Activated CD4-positive, CD25-positive, alpha-beta regulatory T cell (primary cell): ENCODE measurements around the gene LMOD1.
"Not testable (repeated sequence)": the region's sequence is repeated elsewhere in the genome, so short reads cannot be mapped to it uniquely, and the experiment has no call there.

Experiments
- DNase-seq, 4 experiments: peaks; one replicate each; lab custom pipeline; 2025; lab: John Stamatoyannopoulos, UW

The LMOD1 gene

DNA sequence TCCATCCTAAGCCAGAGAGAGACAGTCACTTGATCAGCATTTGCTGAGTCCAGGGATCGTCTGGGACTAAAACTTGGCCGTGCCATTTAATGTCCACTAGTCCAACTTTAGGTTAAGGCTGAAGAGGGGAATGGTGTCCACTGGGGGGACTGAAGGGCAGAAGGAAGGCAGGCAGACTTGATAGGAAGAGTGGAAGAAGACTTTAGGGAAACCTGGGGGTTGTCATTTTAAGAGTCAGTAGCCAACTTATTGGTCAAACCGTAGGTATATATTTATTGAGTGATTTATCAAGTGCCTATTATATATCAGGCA lies 1.3 kb upstream of the LMOD1 start:
- DNase-seq, result no peak

DNA sequence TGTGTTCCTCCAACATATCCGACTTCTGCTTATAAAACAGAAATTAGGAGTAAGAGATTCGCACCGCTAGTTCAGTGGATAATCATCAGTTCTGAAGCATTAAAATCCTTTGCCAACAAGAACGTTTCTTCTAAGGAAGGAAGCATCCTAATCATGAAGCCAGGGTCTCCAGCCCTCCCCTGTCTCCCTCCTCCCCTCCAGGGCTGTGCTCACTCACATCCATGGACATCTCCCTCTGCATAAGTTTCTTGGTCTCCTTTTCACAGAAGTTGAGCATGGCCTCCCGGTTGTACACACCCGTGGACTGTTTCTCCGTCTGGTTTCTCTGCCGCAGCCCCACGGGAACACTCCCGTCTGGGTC lies 505 bp downstream of the LMOD1 start:
- DNase-seq, result no peak

DNA sequence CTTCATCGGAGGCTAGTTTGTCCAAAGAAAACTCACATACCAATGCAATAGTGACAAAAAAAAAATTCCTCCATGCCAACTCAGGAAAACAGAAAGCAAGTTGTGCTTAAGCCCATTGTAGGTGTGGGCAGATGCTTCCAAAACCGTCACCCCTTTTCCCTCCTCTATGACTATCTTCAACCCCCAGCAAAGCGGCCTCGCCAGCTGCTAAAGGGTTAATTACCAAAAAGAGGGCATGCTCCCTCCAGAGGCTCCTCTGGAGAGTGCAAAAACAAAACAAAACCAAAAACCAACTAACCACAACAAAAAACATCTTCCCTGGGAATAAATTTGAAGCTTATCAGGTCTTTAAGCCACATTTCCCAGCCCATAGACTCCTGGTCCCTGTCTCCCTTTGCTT lies 1.2 kb downstream of the LMOD1 start:
- no peak for DNase-seq

DNA sequence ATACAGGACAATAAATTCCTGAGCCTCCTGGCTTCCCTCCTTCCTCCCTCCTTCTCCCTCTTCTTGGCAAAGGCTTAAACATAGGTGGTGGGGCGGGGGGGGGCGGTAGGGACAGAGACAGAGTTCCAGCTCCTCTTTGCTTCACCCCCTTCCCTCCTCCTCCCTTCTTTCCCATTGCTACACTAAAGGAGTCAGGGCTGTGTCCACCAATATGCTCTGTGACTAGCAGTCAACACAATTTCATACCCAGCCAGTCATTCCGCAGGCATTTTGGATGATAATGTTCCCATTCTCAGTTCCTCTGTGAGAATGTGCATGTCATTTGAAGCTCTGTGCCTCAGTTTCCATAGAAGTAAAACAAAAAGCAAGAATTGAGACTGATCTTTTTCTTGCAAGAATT lies 1.7 kb downstream of the LMOD1 start:
- DNase-seq, result no peak

DNA sequence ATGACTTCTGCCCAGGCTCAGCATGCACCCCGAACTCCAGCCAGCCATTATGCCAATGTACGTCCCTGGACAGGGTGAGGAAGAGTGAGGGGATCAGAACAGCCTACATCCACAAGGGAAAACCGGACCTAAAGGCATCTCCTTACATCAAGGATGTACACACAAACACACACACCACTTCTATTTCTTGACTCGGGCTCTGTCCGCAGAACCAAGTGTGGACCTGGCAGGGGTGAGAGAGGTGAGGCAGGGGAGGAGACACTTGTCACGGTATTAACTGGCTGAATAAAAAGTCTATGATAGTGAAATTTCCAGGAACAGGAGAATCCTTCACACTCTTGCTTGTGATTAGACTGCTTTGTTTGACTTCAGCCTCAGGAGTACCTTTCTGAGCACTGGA lies 2.3 kb downstream of the LMOD1 start:
- no peak for DNase-seq

DNA sequence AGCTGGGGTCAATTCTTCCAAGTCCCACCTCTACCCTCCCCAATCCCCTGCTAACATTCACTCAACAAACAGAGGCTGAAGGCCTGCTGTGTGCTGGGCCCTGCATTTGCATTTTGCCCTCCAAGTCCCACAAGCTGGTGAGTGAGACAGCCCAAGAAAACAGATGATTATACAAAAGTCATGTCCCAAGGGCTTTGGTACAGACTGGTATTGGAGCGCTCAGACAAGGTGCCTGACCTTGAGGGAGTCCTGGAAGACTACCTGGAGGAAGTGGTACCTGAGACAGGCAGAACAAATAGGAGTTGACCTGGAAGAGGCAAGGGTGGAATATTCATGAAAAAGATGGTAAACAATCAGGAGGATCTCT lies 4.2 kb downstream of the LMOD1 start:
- DNase-seq, result no peak

DNA sequence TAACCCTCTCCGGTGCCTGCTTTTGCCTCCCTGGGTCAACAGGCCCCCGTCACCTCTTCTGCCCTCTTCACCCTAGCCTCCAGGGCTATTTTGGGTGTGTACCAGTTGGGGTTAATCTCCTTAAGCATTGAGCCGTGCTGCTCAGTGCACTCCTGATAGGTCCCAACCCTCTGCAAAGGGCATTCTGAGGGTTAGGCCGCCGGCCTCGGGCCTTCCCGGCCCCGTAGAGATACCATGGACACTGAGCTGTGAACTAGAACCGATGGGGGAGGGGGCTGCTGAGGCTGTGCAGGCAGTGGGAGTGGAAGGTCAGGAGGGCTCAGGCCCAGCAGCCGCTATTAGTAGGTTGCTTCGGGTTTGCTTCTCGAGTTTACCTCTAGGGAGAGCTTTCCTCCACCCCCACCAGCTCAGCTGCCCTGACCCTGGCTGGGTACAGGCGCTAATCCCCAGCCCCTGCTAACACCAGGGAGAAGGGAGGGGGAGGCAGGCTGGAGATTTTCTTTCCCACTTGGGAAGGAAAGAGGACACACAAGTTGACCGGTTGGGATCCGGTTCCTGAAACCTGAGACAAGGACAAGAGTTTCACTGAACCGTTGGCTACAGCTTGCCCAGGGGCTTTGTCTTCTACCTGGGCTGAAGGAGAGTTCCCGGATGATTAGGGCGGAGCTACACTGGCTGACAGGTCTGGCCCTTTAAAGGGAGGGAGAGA lies 4.8 kb downstream of the LMOD1 start:
- no peak for DNase-seq

DNA sequence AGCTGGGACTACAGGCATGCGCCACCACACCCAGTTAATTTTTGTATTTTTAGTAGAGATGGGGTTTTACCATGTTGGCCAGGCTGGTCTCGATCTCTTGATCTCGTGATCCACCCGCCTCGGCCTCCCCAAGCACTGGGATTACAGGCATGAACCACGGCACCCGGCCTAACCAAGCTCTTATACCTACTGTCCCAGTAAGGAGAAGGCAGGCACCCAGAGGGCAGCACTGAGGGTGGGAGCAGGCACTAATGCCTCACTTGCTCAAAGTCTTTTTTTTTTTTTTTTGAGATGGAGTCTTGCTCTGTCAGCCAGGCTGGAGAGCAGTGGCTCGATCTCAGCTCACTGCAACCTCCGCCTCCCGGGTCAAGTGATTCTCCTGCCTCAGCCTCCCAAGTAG lies 6.0 kb downstream of the LMOD1 start:
- DNase-seq, result not testable (repeated sequence)

DNA sequence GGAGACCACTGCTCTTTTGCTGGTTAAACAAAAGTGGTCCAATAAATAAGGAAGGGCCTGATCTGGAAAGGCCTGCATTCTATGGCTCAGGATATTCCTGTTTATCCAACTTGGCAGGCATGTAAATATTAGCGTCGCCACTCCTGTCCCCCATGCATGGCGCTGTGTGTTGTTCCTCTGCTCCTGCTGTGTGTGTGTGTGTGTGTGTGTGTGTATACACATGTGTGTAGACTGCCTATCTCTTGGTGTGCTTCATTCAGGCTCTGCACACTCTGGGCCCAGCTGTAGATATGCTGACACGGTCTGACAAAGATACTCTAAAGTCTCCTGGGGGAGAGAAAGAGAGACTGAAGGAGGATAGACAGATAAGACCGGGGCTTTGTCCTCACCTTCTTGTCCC lies 6.8 kb downstream of the LMOD1 start:
- DNase-seq, result no peak

DNA sequence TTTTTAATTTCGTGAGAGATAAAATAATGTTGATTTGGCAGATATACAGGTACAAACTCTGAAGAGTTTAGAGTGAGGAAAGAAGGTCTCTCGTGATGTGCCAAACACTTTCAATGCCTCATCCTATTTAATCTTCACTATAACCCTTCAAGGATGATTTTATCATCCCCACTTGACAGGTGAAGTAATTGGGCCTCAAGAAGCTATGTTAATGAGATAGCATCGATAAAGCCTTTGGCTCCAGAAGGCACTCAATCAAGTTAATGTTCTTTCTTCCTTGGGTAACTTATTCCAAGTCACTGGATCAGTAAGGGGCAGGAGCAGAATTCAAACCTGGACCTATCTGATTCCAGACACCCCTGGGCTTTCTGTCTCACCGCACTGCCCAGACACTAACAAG lies 7.2 kb downstream of the LMOD1 start:
- DNase-seq, result no peak

DNA sequence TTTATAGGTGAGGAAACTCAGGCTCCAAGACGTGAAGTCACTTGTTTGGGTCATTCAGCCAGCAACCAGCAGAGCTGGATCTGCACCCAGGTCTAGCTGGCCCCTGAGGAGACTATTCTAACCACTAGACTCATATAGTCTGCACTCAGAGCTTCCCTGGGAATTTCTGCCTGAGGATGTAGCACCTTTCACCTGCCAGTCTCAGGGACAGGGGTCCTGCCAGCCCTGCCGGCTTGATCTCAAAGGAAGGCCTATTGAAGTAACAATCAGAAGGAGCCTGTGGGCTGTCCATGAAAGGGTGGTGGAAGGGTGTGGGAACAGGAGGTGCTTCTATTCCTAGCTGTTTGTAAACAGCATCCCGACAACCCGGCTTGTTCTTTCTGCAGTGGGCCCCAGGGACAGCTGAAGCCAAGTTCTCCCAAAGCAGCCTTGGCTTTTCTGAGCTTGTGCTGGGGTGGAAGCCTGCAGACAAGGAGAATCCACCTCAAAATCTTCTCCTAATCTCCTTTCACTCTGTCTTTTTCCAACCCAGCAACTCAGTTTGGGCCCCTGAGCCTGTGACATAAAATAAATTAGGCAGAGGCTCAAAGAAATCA lies 7.8 kb downstream of the LMOD1 start:
- DNase-seq, result no peak

DNA sequence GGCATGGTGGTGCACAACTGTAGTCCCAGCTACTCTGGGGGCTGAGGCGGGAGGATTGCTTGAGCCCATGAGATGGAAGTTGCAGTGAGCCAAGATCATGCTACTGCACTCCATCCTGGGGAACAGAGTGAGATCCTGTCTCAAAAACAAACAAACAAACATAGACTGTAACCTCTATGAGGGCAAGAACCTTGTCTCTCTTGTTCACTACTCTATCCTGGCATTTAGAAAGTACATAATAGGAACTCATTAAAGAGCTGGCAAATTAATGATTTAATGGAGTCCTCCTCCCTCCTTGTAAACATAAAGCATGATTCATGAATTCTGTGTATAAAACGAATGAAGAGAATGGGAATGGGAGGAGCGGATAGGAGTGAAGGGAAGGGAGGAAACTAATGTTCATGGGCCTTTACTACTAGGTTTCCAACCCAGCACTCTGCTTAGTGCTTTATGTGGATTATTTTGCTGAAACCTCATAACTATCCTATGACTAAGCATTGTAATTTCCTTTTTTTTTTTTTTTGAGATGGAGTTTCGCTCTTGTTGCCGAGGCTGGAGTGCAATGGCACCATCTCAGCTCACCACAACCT lies 8.6 kb downstream of the LMOD1 start:
- DNase-seq, result no peak

DNA sequence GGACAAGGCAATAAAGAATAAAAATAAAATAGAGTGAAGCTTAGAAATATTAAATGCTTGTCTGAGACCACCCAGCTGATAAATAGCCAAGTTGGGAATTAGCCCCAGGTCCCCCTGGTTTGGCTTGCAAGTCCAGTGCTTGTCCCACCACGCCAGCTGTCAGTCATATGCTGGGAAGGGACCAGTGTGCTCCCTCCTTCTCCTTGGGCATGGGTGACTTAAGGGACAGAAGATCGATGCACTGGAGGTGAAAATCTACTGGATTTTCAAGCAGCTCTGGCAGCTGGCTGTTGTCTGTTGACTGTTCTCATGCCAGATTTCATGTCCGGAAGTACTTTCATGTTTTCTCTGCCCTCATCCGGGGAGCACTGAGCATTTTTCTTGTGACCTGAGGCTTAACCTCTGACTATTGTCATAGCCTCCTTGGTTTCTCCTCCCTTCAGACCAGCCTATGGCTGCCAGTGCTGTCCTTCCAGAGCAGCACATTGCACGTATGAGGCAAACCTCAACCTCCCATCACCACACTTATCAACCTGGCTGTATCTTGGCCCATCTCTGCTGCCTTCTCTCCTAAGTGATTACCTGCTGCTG lies 12.4 kb downstream of the LMOD1 start:
- DNase-seq, result no peak

DNA sequence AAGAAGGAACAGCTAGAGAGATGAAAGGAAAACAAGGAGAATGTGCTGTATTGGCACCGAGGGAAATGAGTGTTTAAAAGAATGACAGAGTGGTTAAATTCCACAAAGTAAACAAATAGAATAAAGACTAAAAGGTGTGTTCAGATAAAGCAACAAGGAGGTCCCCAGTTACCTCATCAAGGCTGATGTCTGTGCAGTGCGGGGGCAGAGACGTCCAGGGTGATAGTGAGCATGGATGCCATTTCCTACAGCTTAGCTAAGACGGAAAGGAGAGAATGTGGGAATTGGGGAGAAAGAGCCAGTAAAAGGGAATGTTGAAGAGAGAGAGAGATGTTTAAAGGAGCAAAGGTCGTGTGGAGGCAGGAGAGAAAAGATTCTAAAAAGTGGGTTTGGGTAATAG lies 15.5 kb downstream of the LMOD1 start:
- no peak for DNase-seq

DNA sequence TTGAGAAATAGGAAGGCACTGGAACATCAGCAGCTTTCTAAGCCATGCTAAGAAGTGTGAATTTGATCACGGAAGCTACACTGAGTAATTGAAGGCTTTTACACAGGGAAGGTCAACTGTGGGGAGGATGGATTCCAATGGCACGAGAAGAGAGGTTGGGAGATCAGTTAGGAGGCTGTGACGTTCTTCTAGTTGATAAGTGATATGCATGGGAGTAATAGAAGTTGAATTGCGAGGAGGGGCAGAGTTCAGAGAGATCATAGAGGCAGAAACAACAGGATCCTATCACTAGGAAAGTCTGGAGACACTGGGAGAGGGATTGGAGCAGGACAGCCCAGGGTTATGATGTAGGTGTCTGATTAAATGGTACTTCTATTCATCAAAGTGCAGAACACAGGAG lies 16.2 kb downstream of the LMOD1 start:
- DNase-seq, result no peak

DNA sequence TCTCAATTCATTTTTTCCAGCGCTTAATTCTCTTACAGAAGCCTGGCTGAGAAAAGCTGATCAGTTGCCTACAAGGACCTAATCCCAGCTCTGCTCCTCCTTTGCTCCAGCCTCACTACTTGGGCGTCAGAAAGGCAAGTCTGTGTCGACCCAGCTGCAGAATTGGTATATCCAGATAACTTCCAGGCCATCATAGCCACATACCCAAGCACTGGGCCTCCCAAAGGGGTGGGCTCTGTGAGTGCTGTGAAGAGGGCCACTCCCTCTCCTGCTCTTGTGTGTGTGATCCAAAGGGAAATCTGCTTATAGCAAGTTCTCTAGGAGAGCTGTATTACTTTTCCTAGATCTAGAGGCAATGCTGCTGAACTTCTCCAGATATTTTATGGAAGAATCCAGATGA lies 18.1 kb downstream of the LMOD1 start:
- DNase-seq, result no peak

DNA sequence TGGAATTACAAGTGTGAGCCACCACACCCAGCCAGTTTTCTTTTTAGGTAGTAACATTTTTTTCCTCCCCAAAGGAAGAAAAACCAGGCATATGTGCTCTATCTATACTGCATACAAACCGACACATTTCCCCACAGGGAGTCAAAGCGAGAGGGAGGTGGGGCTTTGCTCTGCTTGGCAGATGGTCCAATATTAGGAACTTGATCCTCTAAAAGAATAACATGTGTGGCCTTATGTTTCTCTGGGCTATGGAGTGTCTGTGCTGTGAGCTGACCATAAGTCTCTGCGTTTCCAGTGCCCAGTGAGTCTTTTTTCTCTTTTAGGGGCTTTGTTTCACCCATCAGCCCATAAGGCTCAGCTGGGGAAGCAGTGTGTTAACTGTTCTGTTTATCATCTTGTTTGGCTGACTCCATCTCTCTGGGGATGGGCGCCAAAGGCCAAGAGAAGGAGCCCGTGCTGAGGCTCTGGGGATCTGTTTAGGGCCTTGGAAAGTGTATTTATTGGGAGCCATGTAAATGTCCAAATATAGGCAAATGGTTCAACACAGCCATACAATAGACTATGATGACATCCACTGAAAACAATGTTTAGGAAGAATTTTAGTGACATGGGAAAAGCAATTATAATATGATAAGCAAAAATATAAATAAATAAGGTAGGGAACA lies 20.2 kb downstream of the LMOD1 start:
- no peak for DNase-seq

DNA sequence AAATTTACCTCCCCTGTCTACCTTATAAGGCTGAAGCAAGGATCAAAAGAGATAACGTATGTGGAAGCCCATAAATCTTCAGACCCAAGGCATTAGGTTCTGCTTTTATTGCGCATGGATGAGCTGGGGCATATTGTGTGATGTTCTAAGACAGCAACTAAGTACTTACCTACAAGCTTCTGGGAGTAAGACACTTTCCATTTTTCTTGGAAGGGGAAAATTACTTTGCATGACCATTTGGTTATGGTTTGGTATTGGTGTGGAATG lies 21.1 kb downstream of the LMOD1 start:
- no peak for DNase-seq

DNA sequence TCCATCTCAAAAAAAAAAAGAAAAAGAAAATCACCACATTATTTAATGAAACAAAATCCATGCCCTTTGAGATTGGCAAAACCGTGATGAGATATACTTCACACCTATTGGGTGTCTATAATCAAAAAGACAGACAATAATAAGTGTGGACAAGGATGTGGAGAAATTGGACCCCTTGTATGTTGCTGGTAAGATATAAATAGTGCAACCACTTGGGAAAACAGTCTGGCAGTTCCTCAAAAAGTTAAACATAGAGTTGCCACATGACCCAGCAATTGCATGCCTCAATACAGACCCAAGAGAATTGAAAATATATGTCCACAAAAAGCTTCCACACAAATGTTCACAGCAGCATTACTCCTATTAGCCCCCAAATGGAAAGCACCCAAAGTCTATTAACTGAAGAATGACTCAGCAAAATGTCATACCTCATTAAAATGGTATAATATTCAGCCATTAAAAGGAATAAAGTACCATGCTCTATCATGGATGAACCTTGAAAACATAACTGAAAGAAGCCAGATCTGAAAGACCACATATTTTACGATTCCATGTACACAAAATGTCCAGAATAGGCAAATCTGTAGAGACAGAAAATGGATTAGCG lies 24.3 kb downstream of the LMOD1 start:
- no peak for DNase-seq

DNA sequence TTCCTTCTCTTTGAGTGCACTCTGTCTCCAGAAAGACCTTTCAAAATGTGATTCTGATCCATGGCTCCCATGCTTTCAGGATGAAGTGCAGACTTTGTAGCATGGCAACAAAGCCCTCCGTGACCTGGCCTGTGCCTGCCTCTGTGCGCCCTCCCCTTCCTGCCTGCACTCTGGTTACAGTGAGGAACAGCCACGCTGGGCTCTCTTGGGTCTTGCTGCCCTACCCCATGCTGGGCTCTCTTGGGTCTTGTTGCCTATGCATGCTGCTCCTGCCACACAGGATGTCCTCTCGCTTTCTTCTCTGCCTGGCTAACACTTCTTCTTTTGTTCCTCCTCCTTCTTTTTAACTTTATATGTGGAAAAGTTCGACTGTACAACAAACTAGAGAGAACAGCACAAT lies 28.0 kb downstream of the LMOD1 start:
- no peak for DNase-seq

DNA sequence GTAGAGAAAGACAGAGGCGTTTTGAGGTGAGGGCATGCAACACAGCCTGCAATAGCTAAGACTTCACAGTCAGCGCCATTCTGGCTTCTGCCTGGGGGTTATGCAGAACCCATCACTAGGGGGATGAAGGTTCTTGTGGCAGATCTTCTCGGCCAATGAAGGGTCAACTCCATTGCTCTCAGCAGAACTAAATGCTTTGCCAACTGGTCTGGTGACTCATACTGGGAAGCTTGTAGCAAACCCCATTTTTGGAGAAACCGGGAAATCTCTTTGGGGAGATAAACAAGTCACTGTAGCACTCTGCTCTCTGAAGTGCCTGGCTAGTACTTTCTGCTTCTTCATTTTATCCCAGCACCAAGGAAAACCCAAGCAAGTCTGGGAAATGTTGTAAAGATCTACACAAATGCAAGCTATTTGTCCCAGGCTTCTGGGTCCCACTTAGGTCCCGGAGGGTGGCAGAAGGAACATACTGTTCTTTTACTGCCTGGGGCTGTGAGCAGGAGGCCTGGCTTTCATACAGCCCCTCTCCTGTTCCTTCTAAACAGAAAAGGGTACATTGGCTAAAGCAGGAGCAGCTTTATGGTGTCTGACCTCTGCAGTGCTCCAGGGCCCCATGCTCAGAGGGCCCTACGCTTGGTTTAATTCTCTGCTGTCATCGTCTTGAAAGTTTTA lies 28.9 kb downstream of the LMOD1 start:
- no peak for DNase-seq

DNA sequence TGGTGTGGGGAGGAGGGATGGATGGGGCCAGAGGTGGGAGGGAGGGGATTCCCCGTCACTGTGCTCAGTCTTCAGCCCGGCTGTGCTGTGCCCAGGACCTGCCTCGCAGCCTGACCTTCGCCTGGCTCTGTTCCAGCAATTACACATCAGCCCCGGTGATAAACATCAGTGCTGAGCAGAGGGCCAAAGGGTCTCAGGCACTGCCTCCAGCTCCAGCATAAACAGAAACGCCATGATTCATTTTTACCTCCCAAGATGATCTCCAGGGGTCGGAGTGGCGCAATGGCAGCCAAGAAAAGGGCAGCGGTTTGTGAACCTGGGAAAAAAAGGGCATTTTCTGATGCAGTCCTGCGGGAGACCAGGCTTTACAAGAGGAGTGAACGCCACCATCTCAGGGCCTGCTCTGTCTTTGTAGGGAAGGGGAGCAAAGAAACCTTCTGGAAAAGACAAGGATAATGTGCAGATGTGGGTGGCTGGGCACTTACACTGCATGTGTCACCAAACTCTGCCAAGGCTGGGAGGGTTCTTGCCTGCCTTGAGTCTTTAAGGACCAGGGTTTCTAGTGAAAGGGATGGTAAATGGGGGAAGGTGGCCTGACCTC lies 29.6 kb downstream of the LMOD1 start:
- DNase-seq, result no peak
